Measurements from ENCODE around the gene ASCL3.
A peak's percentile ranks its signal among the peaks of the same experiment; 100 is the strongest.

Gene ASCL3

DNA sequence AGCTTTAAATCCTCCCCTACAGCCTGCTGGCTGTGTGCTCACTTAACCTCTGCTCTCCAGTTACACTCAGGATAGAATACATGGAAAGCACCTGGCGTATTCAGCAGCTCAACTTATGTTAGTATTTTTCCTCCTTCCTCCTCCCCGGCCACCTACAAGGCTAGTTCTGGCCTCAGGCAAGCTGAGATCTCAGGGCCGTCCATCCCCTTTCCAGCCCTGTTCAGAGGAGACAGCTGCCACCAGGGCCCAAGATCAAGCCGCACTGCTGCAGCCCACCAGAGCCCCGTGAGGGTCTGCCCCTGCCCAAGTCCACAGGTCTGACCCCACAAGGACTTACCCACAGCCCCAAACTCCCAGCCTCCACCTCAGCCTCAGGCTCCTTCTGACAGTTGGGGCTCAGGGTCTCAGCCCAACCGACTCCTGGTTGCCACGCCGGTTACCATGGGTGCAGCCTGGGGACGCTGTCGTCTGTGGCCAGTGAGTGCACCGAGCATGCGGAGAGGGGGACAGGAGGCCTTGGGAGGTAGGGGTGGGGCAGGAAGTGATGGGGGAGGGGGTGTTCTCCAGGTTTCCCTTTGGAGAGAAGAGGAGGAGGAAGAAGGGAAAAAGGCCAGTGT lies 10.1 kb downstream of the ASCL3 start, which contains the start of gene C11orf16:
Gene C11orf16, minus strand, starts transcription at position 384 of the 617 bp plus-strand sequence. CDS start 639 bp downstream, outside the sequence.
- Histone ChIP-seq H3K27ac (replicated peaks) (no peak within 1 kb of the TSS), H3K27me3 (ENCODE audit: insufficient read depth, poor library complexity, severe bottlenecking) (no peaks in the 10 kb centered on the region), H3K4me3 (replicated peaks; ENCODE audit: insufficient read depth, low read length) (no peak within 1 kb of the TSS)
- no peak for DNase-seq (ENCODE audit: low read depth in 1 of 2, low spot score in 1 of 2)
- TF ChIP-seq, protein P1, sequence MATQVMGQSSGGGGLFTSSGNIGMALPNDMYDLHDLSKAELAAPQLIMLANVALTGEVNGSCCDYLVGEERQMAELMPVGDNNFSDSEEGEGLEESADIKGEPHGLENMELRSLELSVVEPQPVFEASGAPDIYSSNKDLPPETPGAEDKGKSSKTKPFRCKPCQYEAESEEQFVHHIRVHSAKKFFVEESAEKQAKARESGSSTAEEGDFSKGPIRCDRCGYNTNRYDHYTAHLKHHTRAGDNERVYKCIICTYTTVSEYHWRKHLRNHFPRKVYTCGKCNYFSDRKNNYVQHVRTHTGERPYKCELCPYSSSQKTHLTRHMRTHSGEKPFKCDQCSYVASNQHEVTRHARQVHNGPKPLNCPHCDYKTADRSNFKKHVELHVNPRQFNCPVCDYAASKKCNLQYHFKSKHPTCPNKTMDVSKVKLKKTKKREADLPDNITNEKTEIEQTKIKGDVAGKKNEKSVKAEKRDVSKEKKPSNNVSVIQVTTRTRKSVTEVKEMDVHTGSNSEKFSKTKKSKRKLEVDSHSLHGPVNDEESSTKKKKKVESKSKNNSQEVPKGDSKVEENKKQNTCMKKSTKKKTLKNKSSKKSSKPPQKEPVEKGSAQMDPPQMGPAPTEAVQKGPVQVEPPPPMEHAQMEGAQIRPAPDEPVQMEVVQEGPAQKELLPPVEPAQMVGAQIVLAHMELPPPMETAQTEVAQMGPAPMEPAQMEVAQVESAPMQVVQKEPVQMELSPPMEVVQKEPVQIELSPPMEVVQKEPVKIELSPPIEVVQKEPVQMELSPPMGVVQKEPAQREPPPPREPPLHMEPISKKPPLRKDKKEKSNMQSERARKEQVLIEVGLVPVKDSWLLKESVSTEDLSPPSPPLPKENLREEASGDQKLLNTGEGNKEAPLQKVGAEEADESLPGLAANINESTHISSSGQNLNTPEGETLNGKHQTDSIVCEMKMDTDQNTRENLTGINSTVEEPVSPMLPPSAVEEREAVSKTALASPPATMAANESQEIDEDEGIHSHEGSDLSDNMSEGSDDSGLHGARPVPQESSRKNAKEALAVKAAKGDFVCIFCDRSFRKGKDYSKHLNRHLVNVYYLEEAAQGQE (IDR thresholded peaks at IDR 0.05; ENCODE audit: insufficient replicate concordance, low read depth), result no peak
- TF ChIP-seq CTCF (IDR thresholded peaks at IDR 0.05; ENCODE audit: insufficient read depth, low read length) (no peak), SPI1 (IDR thresholded peaks at IDR 0.05; ENCODE audit: borderline replicate concordance, low read depth) (no peak), GABPA (IDR thresholded peaks at IDR 0.05; ENCODE audit: low read depth) (no peak), POLR2AphosphoS5 (IDR thresholded peaks at IDR 0.05; ENCODE audit: low read depth) (no peak)

- no peaks in the 10 kb centered on the region for H3K27me3 ChIP-seq (ENCODE audit: insufficient read depth, poor library complexity, severe bottlenecking)
- DNase-seq (ENCODE audit: low read depth in 1 of 2, low spot score in 1 of 2), result peak in 1 of 2 experiments; percentile 2
- H3K27ac ChIP-seq (replicated peaks), result no peak overlapping the region
- no peak overlapping the region for H3K4me3 ChIP-seq (replicated peaks; ENCODE audit: insufficient read depth, low read length)
- TF ChIP-seq CTCF (IDR thresholded peaks at IDR 0.05; ENCODE audit: insufficient read depth, low read length) (no peak), POLR2AphosphoS5 (IDR thresholded peaks at IDR 0.05; ENCODE audit: low read depth) (no peak), SPI1 (IDR thresholded peaks at IDR 0.05; ENCODE audit: borderline replicate concordance, low read depth) (no peak)
- TF ChIP-seq, protein P1 (IDR thresholded peaks at IDR 0.05; ENCODE audit: insufficient replicate concordance, low read depth), result no peak
Observed at GRCh38 chr11:8930456-8931175, 12.2 kb downstream of the ASCL3 start.

DNA sequence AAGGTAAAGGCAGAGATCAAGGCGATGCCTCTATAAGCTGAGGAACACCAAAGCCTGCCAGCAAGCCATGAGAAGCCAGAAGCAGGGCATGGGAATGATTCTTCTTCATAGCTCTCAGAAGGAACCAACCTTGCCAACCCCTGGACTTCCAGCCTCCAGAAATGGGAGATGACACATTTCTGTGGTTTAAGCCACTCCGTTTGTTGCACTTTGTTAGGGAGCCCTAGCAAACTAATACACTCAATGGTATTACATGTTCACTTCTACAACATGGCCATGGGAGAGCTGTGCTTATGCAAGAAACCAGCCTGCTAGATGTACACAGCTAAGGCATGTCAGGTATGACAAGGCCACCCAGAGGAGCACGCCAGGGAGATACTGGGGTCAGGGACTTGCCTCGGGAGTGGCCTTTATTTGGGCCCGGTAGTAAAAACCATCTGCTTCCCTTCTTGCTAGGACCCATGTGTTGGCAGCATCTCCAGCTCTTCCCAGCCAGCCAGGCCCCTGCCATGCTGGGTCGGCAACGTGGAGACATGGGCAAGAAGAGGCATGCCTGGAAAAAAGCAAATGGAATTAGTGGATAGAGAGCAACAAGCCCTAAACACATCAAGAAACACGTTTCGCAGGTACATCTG lies 13.7 kb downstream of the ASCL3 start:
- H3K27ac ChIP-seq (replicated peaks), result no peak overlapping the region
- H3K27me3 ChIP-seq (ENCODE audit: insufficient read depth, poor library complexity, severe bottlenecking), result no peaks in the 10 kb centered on the region
- no peak overlapping the region for H3K4me3 ChIP-seq (replicated peaks; ENCODE audit: insufficient read depth, low read length)
- TF ChIP-seq CTCF (IDR thresholded peaks at IDR 0.05; ENCODE audit: insufficient read depth, low read length), result no peak
- no peak for TF ChIP-seq SPI1 (IDR thresholded peaks at IDR 0.05; ENCODE audit: borderline replicate concordance, low read depth)
- TF ChIP-seq POLR2AphosphoS5 (IDR thresholded peaks at IDR 0.05; ENCODE audit: low read depth), result no peak
- TF ChIP-seq, protein P1 (IDR thresholded peaks at IDR 0.05; ENCODE audit: insufficient replicate concordance, low read depth), result no peak
- no peak for TF ChIP-seq GABPA (IDR thresholded peaks at IDR 0.05; ENCODE audit: low read depth)
- no peak for DNase-seq (ENCODE audit: low read depth in 1 of 2, low spot score in 1 of 2)
